GM10847 (cell line): Measurements from ENCODE around the gene UBR3.

Experiments used
- POLR2A ChIP-seq: IDR thresholded peaks from 2 replicates; pipeline ENCODE4 v1.6.1; 2011; ENCODE audit not compliant: insufficient read length; ENCODE audit errors: extremely low read depth

The UBR3 gene

DNA sequence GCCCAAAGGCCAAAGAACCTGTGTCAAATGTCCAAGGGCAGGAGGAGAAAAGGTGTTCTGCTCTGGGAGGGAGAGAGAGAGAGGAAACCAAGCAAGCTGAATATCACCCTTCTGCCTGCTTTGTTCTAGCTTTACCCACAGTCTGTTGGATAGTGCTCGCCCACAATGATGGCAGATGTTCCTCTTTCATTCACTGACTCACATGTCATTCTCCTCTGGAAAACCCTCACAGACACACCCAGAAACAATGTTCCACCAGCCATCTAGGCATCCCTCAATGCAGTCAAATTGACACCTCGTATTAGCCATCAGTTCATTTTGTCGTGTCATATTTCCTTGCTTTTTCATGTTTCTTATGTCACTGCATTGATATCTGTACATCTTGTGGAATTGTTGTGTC, 150.3 kb downstream of the UBR3 start:
- TF ChIP-seq POLR2A: no peak

DNA sequence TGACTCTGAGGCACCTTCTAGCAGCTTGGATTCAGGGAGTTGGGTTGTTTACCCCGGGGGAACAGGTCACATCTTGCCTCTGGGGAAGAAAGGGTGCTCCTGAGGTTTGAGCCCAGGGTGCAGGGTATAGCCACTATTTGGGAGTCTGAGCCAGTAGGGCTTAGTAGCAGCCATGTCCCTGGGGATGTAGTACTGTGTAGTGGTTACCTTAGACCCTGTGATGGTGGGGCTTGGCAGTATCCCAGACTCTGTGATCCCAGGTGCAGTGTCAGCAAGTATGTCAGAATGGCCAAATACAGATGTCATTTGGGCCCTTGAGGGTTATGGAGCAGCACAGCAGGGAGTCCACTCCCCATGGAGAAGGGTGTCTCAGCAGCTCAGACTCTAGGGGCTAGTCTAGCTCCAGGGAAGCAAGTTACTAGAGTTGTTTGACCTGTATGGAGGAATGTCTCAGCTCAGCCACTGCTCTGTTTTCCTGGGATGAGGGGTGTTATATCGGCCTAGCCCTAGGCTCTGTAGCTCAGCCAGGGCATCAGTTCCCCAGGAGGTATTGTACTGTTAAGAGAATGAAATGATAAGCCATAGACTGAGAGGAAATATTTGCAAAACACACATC, 151.3 kb downstream of the UBR3 start:
- TF ChIP-seq POLR2A: no peak

DNA sequence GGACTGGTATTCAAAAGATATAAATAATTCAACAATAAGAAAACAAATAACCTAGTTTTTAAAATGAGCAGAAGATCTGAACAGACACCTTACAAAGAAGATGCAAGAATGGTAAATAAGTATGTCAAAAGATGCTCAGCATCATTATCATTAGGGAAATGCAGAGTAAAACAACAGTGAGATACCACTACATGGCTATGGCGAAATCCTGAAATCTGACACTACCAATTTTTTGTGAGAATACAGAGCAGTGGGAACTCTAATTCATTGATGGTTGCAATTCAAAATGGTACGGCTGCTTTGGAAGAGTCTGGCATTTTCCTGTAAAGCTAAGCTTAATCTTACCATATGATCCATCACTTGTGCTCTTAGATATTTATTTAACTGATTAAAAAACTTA, 151.8 kb downstream of the UBR3 start:
- TF ChIP-seq POLR2A: no peak

DNA sequence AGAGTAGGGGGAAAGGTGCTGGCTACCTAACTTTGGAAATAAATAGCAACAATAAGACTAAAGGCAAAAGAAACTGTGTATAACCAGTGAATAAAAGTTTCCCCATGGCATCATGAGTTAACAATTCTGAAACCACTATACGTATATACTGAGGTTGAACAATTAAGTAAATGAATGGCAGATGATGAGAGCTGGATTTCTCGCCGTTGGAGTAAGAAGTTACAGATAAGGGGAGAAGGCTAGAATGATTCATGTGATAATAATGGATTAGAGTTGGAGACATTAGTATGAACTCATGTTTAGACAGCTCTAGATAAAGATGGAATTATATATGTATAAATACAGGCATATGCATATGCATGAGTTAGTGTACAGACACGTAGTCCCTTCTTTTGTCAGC, 152.7 kb downstream of the UBR3 start:
- TF ChIP-seq POLR2A: no peak

DNA sequence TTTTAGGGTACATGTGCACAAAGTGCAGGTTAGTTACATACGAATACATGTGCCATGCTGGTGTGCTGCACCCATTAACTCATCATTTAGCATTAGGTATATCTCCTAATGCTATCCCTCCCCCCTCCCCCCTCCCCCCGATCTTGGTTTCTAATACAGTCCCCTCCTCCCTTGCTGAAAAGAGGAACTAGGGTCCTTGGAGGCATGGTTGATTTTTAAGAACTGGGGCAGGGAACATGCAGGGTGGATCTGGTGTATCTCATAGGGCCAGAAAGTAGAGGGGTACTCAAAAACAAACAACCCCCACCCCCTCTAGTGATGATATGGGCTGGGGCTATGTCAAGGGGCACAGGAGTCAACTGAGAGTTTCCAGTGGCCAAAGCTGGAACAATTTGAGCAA, 153.4 kb downstream of the UBR3 start:
- TF ChIP-seq POLR2A: no peak

DNA sequence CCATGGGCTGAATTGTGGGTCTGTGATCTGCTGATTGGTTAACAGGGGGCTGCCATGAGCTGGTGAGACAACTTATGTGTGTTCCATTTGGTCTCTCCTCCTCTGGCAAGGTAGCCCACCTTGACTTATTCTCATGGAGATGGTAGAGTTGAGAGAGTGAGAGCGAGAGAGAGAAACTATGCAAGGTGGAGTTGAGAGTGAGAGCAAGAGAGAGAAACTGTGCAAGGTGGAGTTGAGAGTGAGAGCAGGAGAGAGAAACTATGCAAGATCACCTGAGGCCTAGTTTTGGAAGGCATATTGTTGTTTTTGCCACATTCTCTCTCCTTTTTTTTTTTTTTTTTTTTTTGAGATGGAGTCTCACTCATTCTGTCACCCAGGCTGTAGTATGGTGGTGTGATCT, 155.7 kb downstream of the UBR3 start:
- TF ChIP-seq POLR2A: no peak

DNA sequence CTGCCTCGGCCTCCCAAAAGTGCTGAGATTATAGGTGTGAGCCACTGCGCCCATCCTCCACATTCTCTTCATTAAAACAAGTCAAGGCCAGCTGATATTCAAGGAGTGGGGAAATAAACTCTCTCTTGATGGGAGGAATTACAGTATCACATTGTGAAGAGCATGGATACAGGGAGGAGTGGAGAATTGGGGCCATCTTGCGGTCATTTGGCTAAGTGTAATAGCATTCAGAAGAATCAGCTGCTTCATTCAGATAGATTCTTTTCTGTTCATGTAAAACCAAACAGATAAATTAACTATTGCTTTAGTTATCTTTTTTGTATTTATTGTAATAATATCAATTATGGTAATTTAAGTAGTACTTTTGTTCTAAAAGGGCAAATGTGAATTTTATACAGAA, 156.3 kb downstream of the UBR3 start:
- no peak for TF ChIP-seq POLR2A

DNA sequence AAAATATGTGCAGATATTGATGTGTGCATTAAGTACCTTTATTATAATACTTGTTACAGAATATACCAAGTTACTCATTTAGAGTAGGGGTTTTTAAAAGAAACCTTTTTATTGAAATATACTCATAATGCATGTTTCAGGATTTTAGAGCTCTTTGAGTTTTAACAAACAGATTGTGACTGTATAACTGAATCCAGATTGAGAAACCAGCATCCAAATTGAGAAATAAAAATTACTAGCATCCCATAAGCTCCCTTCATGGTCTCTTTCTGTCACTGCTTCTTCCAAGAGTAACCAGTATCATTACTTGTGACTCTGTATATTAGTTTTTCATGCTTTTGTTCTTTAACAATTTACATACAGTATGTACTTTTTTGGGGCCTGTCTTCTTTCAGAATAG, 156.9 kb downstream of the UBR3 start:
- no peak for TF ChIP-seq POLR2A

DNA sequence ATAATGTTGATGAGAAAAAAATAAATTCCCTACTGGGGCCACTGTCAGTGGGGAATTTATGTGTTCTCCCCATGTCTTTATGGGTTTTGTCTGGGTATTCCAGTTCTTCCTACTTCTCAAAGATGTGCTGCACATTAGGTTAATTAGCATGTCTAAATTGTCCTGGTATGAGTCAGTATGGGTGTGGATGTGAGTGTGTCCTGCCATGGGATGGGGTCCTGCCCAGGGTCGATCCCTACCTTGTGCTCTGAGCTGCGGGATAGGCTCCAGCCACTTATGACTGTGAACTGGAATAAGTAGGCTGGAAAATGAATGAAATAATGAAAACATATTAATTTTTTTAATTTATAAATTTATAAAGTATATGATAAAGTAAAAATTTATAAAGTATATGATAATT, 167.5 kb downstream of the UBR3 start:
- TF ChIP-seq POLR2A: no peak

DNA sequence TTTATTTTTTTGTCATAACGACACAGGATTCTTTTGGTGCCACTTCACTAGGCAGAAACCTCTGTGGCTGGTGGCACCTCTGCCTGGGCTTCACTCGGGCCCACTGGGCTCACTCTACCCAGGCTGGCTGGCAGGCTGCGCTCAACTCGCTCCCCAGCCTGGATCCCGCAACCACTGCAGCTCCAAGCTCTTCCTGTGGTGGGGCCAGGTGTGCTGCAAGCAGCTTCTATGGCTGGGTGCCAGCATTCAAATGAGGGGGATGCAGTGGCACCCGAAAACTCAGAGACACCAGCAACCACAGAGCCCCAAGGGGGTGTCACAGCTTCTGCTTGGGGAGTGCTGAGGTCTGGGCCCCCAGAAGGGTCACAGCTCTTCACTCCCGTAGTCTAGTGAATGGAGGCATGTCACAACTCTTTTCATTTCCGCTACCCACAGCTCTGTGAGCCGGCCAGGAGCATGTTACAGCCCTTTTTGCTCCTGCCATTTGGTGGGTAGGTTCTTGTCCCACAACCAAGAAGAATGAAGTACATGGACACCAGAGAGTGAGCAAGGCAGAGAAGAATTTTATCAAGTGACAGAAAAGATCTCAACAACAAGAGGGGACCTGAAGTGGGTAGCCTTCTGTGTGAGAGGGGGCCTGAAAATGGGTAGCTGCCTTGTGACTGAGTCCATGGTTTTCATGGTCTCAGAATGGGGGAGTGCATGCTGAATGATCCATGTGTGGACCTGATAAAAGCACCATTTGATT, 170.1 kb downstream of the UBR3 start:
- no peak for TF ChIP-seq POLR2A

DNA sequence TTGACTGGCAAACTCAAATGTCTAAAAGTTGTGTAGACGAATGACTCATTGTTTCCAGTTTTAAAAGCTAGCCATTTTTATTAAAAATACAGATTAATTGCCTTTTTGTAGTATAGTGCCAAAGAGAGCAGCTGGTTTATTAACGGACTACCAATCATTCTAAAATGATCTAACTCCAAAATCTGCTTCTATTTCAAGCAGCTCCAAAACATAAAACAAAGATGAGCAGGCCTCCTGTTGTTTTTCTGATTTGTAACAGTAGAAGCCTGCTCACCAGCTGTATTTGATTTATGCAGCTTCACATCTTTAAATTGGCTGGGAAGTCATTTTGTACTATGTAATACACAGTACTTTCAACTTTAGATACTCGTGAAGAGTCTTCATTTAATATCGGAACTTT, 171.8 kb downstream of the UBR3 start:
- TF ChIP-seq POLR2A: no peak

DNA sequence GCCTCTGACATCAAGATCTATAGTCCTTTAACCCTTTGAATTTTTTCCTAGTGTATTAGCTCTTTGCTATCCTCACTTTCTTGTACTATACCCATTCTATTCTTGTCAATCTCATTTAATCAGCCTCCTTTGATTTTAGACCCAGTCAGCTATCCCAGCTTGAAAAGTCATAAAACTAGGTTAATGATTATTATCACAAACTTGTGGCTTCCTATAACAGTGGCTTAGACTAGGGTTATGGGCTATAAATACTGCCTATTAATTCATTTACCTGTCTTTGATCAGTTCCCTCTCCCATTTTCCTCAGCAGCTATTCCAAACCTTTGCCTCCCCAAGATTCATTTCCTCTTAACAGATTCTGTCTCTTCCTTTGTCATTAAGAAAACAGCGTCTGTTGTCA, 174.8 kb downstream of the UBR3 start:
- no peak for TF ChIP-seq POLR2A

DNA sequence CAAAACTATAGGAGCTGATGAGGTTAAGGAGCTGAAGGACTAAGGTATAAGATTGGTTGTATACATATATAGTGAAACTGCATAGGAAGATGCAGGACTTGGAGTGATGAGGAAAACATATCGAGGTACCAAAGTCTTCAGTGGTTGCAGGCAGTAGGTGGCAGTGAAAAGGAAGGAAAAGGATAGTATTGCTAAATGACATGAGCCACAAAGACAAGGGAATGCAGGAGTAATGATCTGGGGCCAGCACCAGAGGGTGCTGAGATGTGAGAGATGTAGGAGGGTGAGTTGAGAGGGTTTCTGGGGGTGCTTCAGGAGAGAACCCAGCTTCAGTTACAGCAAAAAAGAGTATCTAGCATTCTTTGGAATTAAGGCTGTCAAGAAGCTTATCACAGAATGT, 178.4 kb downstream of the UBR3 start:
- TF ChIP-seq POLR2A: no peak

DNA sequence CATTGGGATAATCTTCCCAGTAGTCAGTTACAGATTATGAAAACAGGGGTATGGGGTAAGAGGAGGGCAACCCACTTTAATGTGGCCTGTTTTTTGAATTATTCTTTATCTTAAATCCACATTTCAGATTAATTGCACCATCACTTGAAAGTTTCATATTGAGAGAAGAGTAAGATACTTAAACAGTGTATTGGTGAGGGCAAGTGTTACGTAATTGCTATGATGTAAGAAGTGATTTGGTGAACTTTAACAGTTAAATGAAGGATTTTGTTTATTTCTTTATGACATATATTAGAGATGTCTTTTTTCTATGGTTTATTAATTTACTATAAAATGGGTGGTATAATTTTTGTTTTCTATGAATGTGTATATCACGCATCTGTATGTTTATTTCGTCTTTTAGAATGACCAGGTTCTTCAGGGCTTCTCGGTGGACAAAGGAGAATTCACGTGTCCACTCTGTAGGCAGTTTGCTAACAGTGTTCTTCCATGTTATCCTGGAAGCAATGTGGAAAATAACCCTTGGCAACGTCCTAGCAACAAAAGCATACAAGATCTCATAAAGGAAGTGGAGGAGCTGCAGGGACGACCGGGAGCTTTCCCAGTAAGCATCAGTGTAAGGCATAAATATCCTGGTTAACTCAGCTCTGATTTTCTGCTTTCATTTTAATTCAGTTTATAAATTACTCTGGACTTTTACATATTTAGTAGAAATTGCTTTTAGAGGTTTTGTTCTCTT, 179.5 kb downstream of the UBR3 start:
- no peak for TF ChIP-seq POLR2A

DNA sequence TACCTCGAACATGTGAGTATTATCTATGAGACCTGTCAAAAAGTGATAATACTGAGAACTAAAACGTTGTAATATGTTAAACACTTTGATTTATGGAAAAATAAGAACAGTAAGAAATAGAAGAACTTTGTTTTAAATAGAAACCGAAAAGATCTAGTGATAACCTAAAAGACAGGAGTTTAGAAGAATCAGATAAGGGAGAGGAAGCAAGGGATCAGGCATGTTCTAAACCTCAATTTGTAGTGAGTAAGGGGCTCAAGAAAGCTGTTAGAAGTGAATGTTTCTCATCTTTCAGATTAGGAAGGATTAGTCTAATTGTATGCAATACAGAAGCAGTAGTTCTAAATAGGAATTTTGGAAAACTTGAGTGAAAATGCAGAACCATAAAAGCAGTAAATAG, 182.0 kb downstream of the UBR3 start:
- TF ChIP-seq POLR2A: no peak

DNA sequence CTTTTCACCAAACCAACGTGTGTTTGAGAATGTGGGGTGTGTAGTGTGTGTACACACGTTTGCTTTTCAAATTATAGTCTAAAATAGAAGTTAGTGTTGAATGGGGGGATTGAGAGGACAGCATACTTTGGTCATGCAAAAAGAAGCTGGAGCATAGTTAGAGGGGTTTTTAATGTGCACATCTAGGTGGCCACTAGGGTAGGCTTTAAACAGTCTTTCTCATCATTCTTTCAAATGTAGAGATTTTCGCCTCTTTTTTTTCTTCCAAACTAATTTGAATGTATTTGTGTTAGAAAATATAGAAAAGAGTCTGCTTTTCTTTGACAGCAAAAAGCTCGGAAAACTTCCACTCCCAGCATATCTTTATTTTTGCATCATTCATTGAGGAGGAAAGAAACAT, 185.5 kb downstream of the UBR3 start:
- TF ChIP-seq POLR2A: no peak

DNA sequence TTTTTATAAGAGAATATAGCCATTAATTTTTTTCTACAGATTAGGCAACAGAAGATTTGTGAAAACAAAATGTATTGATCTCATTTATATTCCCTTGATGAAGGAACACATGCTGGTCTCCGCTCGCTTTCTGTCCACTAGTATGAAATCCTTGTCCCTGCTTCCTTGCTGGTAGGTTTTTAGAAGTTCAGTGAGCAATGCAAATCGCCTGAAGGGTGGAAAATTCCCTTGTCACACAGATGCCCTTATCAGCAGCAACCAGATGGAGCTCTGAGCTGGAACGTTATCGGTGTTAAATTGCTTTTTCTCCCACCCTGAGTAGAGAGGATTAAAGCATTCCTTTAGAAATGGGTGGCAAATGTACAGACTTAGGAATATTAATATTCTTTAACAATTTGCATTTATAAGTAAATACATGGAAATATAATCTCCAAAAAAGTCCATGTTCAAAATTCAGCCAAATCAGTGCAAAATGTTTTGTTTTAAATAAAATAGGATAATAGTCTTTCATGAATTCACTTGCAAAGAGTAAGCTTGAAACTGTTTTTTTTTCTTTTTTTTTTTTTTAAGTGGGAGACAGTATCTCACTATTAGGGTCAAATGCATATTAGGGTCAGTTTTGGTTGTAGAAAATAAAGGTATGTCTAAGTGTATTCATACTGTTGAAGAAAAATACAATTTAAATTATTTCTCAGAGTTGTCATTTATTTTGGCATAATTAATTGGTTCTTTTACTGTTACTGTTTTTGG, 186.7 kb downstream of the UBR3 start:
- TF ChIP-seq POLR2A: no peak
